Esophagus muscularis mucosa (tissue), 4 donors: Measurements from ENCODE around the gene KLF12. TPM values are rescaled to one million over a fixed set of nuclear protein-coding genes. Genes with fewer than 3 reads are reported as not detected.

Experiments
- DNase-seq: peaks from one replicate; pipeline ENCODE4 v3.0.0-alpha.2; 2017; ENCODE audit errors: extremely low spot score
- H3K27ac ChIP-seq, 4 donors: fragments of 200-600 bp; sonication (generic); replicated peaks in 1 of 4; 1 replicate in 3 of 4; 2 replicates in 1 of 4; pipeline ENCODE4 v1.5.1; 2016 to 2019; ENCODE audit warnings: mild to moderate bottlenecking in 1 of 4
- H3K27me3 ChIP-seq, 4 donors: fragments of 200-600 bp; sonication (generic); one replicate each; pipeline versions ENCODE4 v1.5.1 to v1.6.0; 2016 to 2019
- H3K36me3 ChIP-seq, 4 donors: fragments of 200-600 bp; sonication (generic); one replicate each; pipeline ENCODE4 v1.5.1; 2016 to 2019
- H3K4me1 ChIP-seq, 4 donors: fragments of 200-600 bp; sonication (generic); one replicate each; pipeline ENCODE4 v1.5.1; 2016 to 2019
- H3K4me3 ChIP-seq, 4 donors: fragments of 200-600 bp; sonication (generic); 1 replicate in 2 of 4; 2 replicates in 2 of 4; pipeline ENCODE4 v1.5.1; 2016 to 2019; ENCODE audit warnings: mild to moderate bottlenecking in 4 of 4, moderate library complexity in 1 of 4
- H3K9me3 ChIP-seq, 4 donors: fragments of 200-600 bp; sonication (generic); 1 replicate in 3 of 4; 2 replicates in 1 of 4; pipeline ENCODE4 v1.5.1; 2016 to 2019
- CTCF ChIP-seq, 3 experiments: fragments of 200-600 bp in 2 of 3; fragments of 450-650 bp in 1 of 3; sonication (generic) in 2 of 3; IDR thresholded peaks; one replicate each; pipeline ENCODE4 v1.5.1; 2017 to 2019; ENCODE audit warnings: antibody characterized with exemption in 3 of 3, mild to moderate bottlenecking in 2 of 3, moderate library complexity in 1 of 3
- EP300 ChIP-seq: sonication (generic); formaldehyde crosslinking; IDR thresholded peaks from one replicate; pipeline ENCODE4 v1.6.1; 2017; ENCODE audit warnings: antibody characterized with exemption
- POLR2A ChIP-seq: fragments of 450-650 bp; IDR thresholded peaks from one replicate; pipeline ENCODE4 v1.6.1; 2017; ENCODE audit warnings: antibody characterized with exemption, moderate library complexity, mild to moderate bottlenecking, low read depth
- POLR2AphosphoS5 ChIP-seq, 2 donors: sonication (generic); formaldehyde crosslinking; IDR thresholded peaks; one replicate each; pipeline ENCODE4 v1.6.1; 2017; ENCODE audit warnings: antibody characterized with exemption in 2 of 2
- WGBS: methylation state at CpG from one replicate; pipeline ENCODE4 v1.1.5; 2018; 5-methylcytosine and 5-hydroxymethylcytosine counted together
- intact Hi-C: fragments of 100-400 bp; cut with DNase I; formaldehyde crosslinking; loops from one replicate; pipeline ENCODE4 v1.15.1; 2023
- total RNA-seq, 4 donors: library from RNA; depleted of rRNA; stranded (reverse); fragments of >200 nt; gene quantifications; one replicate each; pipeline versions ENCODE4 v1.1.0 to v1.2.1, GENCODE V29; 2016

KLF12 gene
- total RNA-seq, 4 donors from 2014 or later, result 13.8 to 20.7 (median 17.0) TPM

GRCh38 chr13:74093691-74094090 lies 40.5 kb downstream of the KLF12 start:
- intact Hi-C loops, result no loop called here

GRCh38 chr13:74092711-74093110 lies 41.5 kb downstream of the KLF12 start:
- no peak overlapping the region for H3K27ac ChIP-seq
- 77% methylated on average over 3 of the region's 3 CpGs for WGBS
- peaks cover 0 to 17% (median 10%) of the 10 kb centered on the region in 4 donors for H3K4me1 ChIP-seq
- no peaks in the 10 kb centered on the region for H3K27me3 ChIP-seq
- H3K9me3 ChIP-seq, result no peaks in the 10 kb centered on the region
- intact Hi-C loops, result no loop called here
- TF ChIP-seq POLR2A (no peak), CTCF (IDR thresholded peaks at IDR 0.05) (no peak), EP300 (no peak), POLR2AphosphoS5 (IDR thresholded peaks at IDR 0.05) (no peak)
- no peak for DNase-seq
- no peak overlapping the region for H3K4me3 ChIP-seq
- H3K36me3 ChIP-seq, result no peaks in the 10 kb centered on the region

More at GRCh38 chr13:74093691-74094090, 40.5 kb downstream of the KLF12 start:
- Histone ChIP-seq H3K27me3 (no peaks in the 10 kb centered on the region), H3K4me3 (no peak overlapping the region), H3K36me3 (no peaks in the 10 kb centered on the region), H3K27ac (no peak overlapping the region), H3K9me3 (no peaks in the 10 kb centered on the region), H3K4me1 (peaks cover 0 to 11% (median 5%) of the 10 kb centered on the region in 4 donors)
- no peak for TF ChIP-seq EP300
- no peak for TF ChIP-seq POLR2A
- no peak for TF ChIP-seq CTCF (IDR thresholded peaks at IDR 0.05)
- TF ChIP-seq POLR2AphosphoS5 (IDR thresholded peaks at IDR 0.05), result no peak
- DNase-seq, result no peak

GRCh38 chr13:74090869-74091605 lies 43.2 kb downstream of the KLF12 start:
- H3K36me3 ChIP-seq, result no peaks in the 10 kb centered on the region
- H3K9me3 ChIP-seq, result no peaks in the 10 kb centered on the region
- no peak overlapping the region for H3K27ac ChIP-seq
- H3K4me1 ChIP-seq, result peaks cover 0 to 18% (median 9%) of the 10 kb centered on the region in 4 donors
- no peaks in the 10 kb centered on the region for H3K27me3 ChIP-seq
- TF ChIP-seq POLR2AphosphoS5 (IDR thresholded peaks at IDR 0.05), result no peak
- no peak for TF ChIP-seq POLR2A
- TF ChIP-seq CTCF (IDR thresholded peaks at IDR 0.05), result no peak
- TF ChIP-seq EP300, result no peak
- 75% methylated on average over 4 of the region's 4 CpGs for WGBS
- DNase-seq, result no peak
- no peak overlapping the region for H3K4me3 ChIP-seq
- intact Hi-C loops, result no loop called here

GRCh38 chr13:74090397-74090796 lies 43.8 kb downstream of the KLF12 start:
- intact Hi-C loops, result no loop called here
- Histone ChIP-seq H3K36me3 (no peaks in the 10 kb centered on the region), H3K27ac (no peak overlapping the region), H3K27me3 (no peaks in the 10 kb centered on the region), H3K4me1 (peaks cover 0 to 18% (median 9%) of the 10 kb centered on the region in 4 donors), H3K9me3 (no peaks in the 10 kb centered on the region), H3K4me3 (no peak overlapping the region)
- no peak for DNase-seq
- TF ChIP-seq POLR2A, result no peak
- no peak for TF ChIP-seq EP300
- no peak for TF ChIP-seq POLR2AphosphoS5 (IDR thresholded peaks at IDR 0.05)
- no peak for TF ChIP-seq CTCF (IDR thresholded peaks at IDR 0.05)
- WGBS, result 95% methylated on average over 3 of the region's 3 CpGs
